K562 (cell line): ENCODE results near the gene PTPN14. TPM values are rescaled to one million over a fixed set of nuclear protein-coding genes. Genes with fewer than 3 reads are reported as not detected.
A peak's percentile ranks its signal among the peaks of the same experiment; 100 is the strongest.
"Not testable (repeated sequence)": the region's sequence is repeated elsewhere in the genome, so short reads cannot be mapped to it uniquely, and the experiment has no call there.

Source experiments
- ATAC-seq: fragments of 200-7000 bp; cut with Tn5 transposase; 3 replicates; pipeline ENCODE4 v1.9.1; 2020; ENCODE audit warnings: moderate library complexity
- BruUV-seq: library from RNA; stranded (reverse); fragments of 400-500 nt; replicated peaks from 2 replicates; lab custom pipeline; 2021; lab: Mats Ljungman, UMichigan
- CTCF ChIA-PET: fragments of 300-600 bp; formaldehyde crosslinking; extraction: SDS; loops from one replicate; lab custom pipeline; 2021; ENCODE audit warnings: low intra/inter-chr PET ratio; lab: Yijun Ruan, JAX
- POLR2A ChIA-PET: fragments of 300-600, 350-650 bp; sonication (Branson Sonifier 250); formaldehyde crosslinking; extraction: SDS; loops from one replicate; lab custom pipeline; 2021; ENCODE audit warnings: antibody characterized with exemption, inconsistent platforms; lab: Yijun Ruan, JAX
- DNase-seq, 4 experiments: peaks; one replicate each; pipeline versions ENCODE4 v3.0.0 to v3.0.0-alpha.2; 2011 to 2018; ENCODE audit warnings: low spot score in 3 of 4, mixed read lengths in 3 of 4; ENCODE audit errors: extremely low read depth in 1 of 4
- FAIRE-seq: peaks from 2 replicates; lab custom pipeline; 2011; peaks lifted over from hg19 to GRCh38; lab: Jason Lieb, UNC
- H2AFZ ChIP-seq: 2 replicates; pipeline ENCODE4 v1.6.0; 2011; ENCODE audit warnings: low read depth, low read length, control low read depth, inconsistent platforms
- H3K27ac ChIP-seq: fragments of 200-600 bp; 3 replicates; pipeline ENCODE4 v1.8.0; 2011; ENCODE audit warnings: low read depth, mild to moderate bottlenecking, control low read depth, inconsistent platforms, low read length, moderate library complexity, mixed read lengths; ENCODE audit errors: extremely low read depth
- H3K27me3 ChIP-seq, 2 experiments: fragments of 300-600 bp in 1 of 2; 2 replicates in 1 of 2; 3 replicates in 1 of 2; pipeline versions ENCODE4 v1.6.0 to v1.8.0; 2011; ENCODE audit warnings: inconsistent platforms in 2 of 2, low read length in 2 of 2, mild to moderate bottlenecking in 1 of 2, mixed read lengths in 1 of 2, moderate library complexity in 1 of 2; ENCODE audit not compliant: control insufficient read depth in 2 of 2, insufficient read depth in 2 of 2
- H3K36me3 ChIP-seq: fragments of 300-600 bp; 3 replicates; pipeline ENCODE4 v1.8.0; 2011; ENCODE audit warnings: mild to moderate bottlenecking, low read length, inconsistent platforms; ENCODE audit not compliant: control insufficient read depth, insufficient read depth
- H3K4me1 ChIP-seq, 2 experiments: fragments of 200-600 bp in 1 of 2; replicated peaks in 1 of 2; 2 replicates in 1 of 2; 3 replicates in 1 of 2; pipeline versions ENCODE4 v1.5.1 to v1.8.0; 2011; ENCODE audit warnings: inconsistent platforms in 2 of 2, low read length in 2 of 2, mild to moderate bottlenecking in 1 of 2, mixed read lengths in 1 of 2, moderate library complexity in 1 of 2; ENCODE audit not compliant: control insufficient read depth in 2 of 2, insufficient read depth in 2 of 2
- H3K4me2 ChIP-seq: 2 replicates; pipeline ENCODE4 v1.6.1; 2011; ENCODE audit warnings: low read length, control low read depth, inconsistent platforms, mixed read lengths; ENCODE audit not compliant: insufficient read depth
- H3K4me3 ChIP-seq: fragments of 200-600 bp; sonication (generic), shearing (Covaris generic); 2 replicates; pipeline ENCODE4 v1.5.1; 2016; ENCODE audit warnings: control low read depth, inconsistent platforms
- H3K79me2 ChIP-seq: fragments of 200-600 bp; 3 replicates; pipeline ENCODE4 v1.8.0; 2011; ENCODE audit warnings: low read length, inconsistent platforms; ENCODE audit not compliant: control insufficient read depth, insufficient read depth
- H3K9ac ChIP-seq, 2 experiments: 2 replicates each; pipeline versions ENCODE4 v1.6.0 to v1.6.1; 2011; ENCODE audit warnings: low read depth in 2 of 2, low read length in 2 of 2, control low read depth in 1 of 2, inconsistent platforms in 1 of 2, mild to moderate bottlenecking in 1 of 2, mixed read lengths in 1 of 2; ENCODE audit not compliant: insufficient read depth in 1 of 2
- H3K9me1 ChIP-seq: one replicate; pipeline ENCODE4 v1.6.0; 2011; ENCODE audit warnings: inconsistent platforms, mild to moderate bottlenecking, low read length, moderate library complexity; ENCODE audit not compliant: control insufficient read depth, insufficient read depth
- H3K9me3 ChIP-seq: replicated peaks from 2 replicates; pipeline ENCODE4 v1.5.1; 2011; ENCODE audit warnings: low read depth, low read length, inconsistent platforms; ENCODE audit not compliant: control insufficient read depth, insufficient read depth
- H4K20me1 ChIP-seq: replicated peaks from 2 replicates; pipeline ENCODE4 v1.6.1; 2011; ENCODE audit warnings: low read length, inconsistent platforms, mixed read lengths; ENCODE audit not compliant: control insufficient read depth, insufficient read depth
- ATF3 ChIP-seq, 2 experiments: fragments of 450-650 bp in 1 of 2; sonication (generic) in 1 of 2; formaldehyde crosslinking in 1 of 2; IDR thresholded peaks in 1 of 2; conservative IDR thresholded peaks in 1 of 2; 2 replicates each; pipeline versions ENCODE4 v1.6.1 to v1.8.1; 2016 to 2023; ENCODE audit warnings: mild to moderate bottlenecking in 2 of 2, moderate library complexity in 2 of 2, inconsistent platforms in 1 of 2, missing genetic modification reagents in 1 of 2
- CEBPG ChIP-seq, 3 experiments: fragments of 200-800 bp in 1 of 3; sonication (Bioruptor generic) in 1 of 3; sonication (generic) in 1 of 3; formaldehyde crosslinking in 1 of 3; IDR thresholded peaks in 2 of 3; conservative IDR thresholded peaks in 1 of 3; 2 replicates each; pipeline versions ENCODE4 v1.6.1 to v1.8.0; 2016 to 2022; ENCODE audit warnings: missing compliant biosample characterization in 2 of 3, missing genetic modification characterization in 2 of 3, mild to moderate bottlenecking in 1 of 3, missing genetic modification reagents in 1 of 3
- L3MBTL2 ChIP-seq: fragments of 450-650 bp; IDR thresholded peaks from 2 replicates; pipeline ENCODE4 v1.6.1; 2016; ENCODE audit warnings: mild to moderate bottlenecking, moderate library complexity
- TRIM24 ChIP-seq, 2 experiments: fragments of 450-650 bp; IDR thresholded peaks; 2 replicates each; pipeline ENCODE4 v1.6.1; 2016
- WGBS: fragments of 100-300 bp; shearing (Covaris generic); methylation state at CpG from one replicate; pipeline ENCODE4 v1.1.6; 2016; ENCODE audit warnings: low coverage, mixed read lengths; ENCODE audit not compliant: insufficient coverage; ENCODE audit errors: missing lambda C conversion rate; 5-methylcytosine and 5-hydroxymethylcytosine counted together
- in situ Hi-C: fragments of 300-500 bp; cut with MboI; formaldehyde crosslinking; loops from 4 replicates; pipeline ENCODE4 v1.15.0; 2018; ENCODE audit warnings: inconsistent platforms, mixed read lengths
- intact Hi-C: fragments of 100-400 bp; cut with micrococcal nuclease; formaldehyde crosslinking; loops from 2 replicates; pipeline ENCODE4 v1.14.2; 2022
- polyA plus RNA-seq, 8 experiments: library from polyadenylated mRNA; depleted of rRNA in 4 of 8; stranded (reverse) in 5 of 8; unstranded in 3 of 8; fragments of >200 nt; fragmentation: Nextera tagmentation in 2 of 8; fragmentation: Illumina TruSeq in 1 of 8; extraction: Ambion mirVana in 2 of 8; extraction: Trizol in 1 of 8; gene quantifications; 2 replicates each; pipeline versions ENCODE4 v1.2.1 to v1.2.3, GENCODE V29; 2011 to 2014; ENCODE audit warnings: inconsistent platforms in 1 of 8, missing spikeins in 1 of 8
- total RNA-seq, 7 experiments: library from RNA; depleted of rRNA in 6 of 7; stranded (reverse); fragments of >200 nt in 6 of 7; fragmentation: Illumina TruSeq in 2 of 7; extraction: Trizol in 2 of 7; gene quantifications; 2 replicates each; pipeline versions ENCODE4 v1.2.1 to v1.2.3, GENCODE V29; 2011 to 2021; ENCODE audit warnings: low replicate concordance in 1 of 7

Gene PTPN14
- total and polyA plus RNA-seq, 9 of the 15 experiments (the other 6 are each of a cell fraction or from before 2014, with no cell fraction given) = 0.01 to 0.29 (median 0.04) TPM; not detected in 6

- in situ Hi-C loops; H3K4me1 ChIP-seq; H3K79me2 ChIP-seq; H4K20me1 ChIP-seq; FAIRE-seq; DNase-seq; H3K9ac ChIP-seq; H3K9me1 ChIP-seq; H3K9me3 ChIP-seq; H3K4me3 ChIP-seq; H3K4me2 ChIP-seq; BruUV-seq; H2AFZ ChIP-seq; intact Hi-C loops; CTCF ChIA-PET; H3K36me3 ChIP-seq; H3K27ac ChIP-seq; H3K27me3 ChIP-seq; POLR2A ChIA-PET; TF ChIP-seq ATF3 (CRISPR knock-in tag; conservative IDR thresholded peaks at IDR 0.05): not testable (repeated sequence)
- peak; percentile 47; the same call in 1 of the 3 replicates for ATAC-seq
- WGBS = 4% methylated on average over 8 of the region's 8 CpGs
- peak; percentile 40; the same call in 1 of the 2 replicates for TF ChIP-seq CEBPG (CRISPR knock-in tag; IDR thresholded peaks at IDR 0.05)
- peak; percentile 21 to 70; a peak in 1 of 4 replicates for TF ChIP-seq CEBPG (tag; conservative IDR thresholded peaks at IDR 0.05 in 1 of 2, IDR thresholded peaks at IDR 0.05 in 1 of 2)
- TF ChIP-seq ATF3 (IDR thresholded peaks at IDR 0.05) = peak; percentile 79
- TF ChIP-seq TRIM24 (IDR thresholded peaks at IDR 0.05) = peak; percentile 50 to 55; a peak in 2 of 4 replicates
- 0 out of 2 replicates have a peak, but pooled peaks have one; percentile 12 for TF ChIP-seq L3MBTL2
Observed at GRCh38 chr1:214591918-214592317, 40.5 kb upstream of the PTPN14 start.
